GM19023 (cell line): ENCODE data around the gene MAP3K21.

Source experiments
- ATAC-seq: cut with Tn5 transposase; IDR thresholded peaks from one replicate; pipeline ENCODE4 v1.9.1; 2021; ENCODE audit warnings: mild to moderate bottlenecking, moderate library complexity; ENCODE audit not compliant: unreplicated experiment

The MAP3K21 gene

GRCh38 chr1:233432916-233433315, 105.4 kb downstream of the MAP3K21 start:
- ATAC-seq = no peak

- ATAC-seq = no peak
Measured at GRCh38 chr1:233433436-233434210, 106.1 kb downstream of the MAP3K21 start.
